ENCODE results near the gene MARCHF4.

The MARCHF4 gene

GRCh38 chr2:216371721-216372702 lies at the start of gene MARCHF4:
Gene MARCHF4 (minus strand): TSS chr2:216372483. CDS start chr2:216370260, 2,223 bp downstream.
- DNase-seq (ENCODE audit: low read depth in 1 of 2, low spot score in 1 of 2), result peak; percentile 36 to 48

- DNase-seq (ENCODE audit: low read depth in 1 of 2, low spot score in 1 of 2), result no peak
These were observed 48.3 kb upstream of the MARCHF4 start for GRCh38 chr2:216420367-216421101.

GRCh38 chr2:216418981-216419380 lies 46.7 kb upstream of the MARCHF4 start:
- DNase-seq (ENCODE audit: low read depth in 1 of 2, low spot score in 1 of 2), result no peak

- no peak for DNase-seq (ENCODE audit: low read depth in 1 of 2, low spot score in 1 of 2)
These were observed 44.5 kb upstream of the MARCHF4 start for GRCh38 chr2:216416571-216417307.

GRCh38 chr2:216415541-216415940 lies 43.3 kb upstream of the MARCHF4 start:
- DNase-seq (ENCODE audit: low read depth in 1 of 2, low spot score in 1 of 2), result no peak

GRCh38 chr2:216414772-216415319 lies 42.6 kb upstream of the MARCHF4 start:
- DNase-seq (ENCODE audit: low read depth in 1 of 2, low spot score in 1 of 2), result no peak

- DNase-seq (ENCODE audit: low read depth in 1 of 2, low spot score in 1 of 2), result no peak
These were observed 41.6 kb upstream of the MARCHF4 start for GRCh38 chr2:216413882-216414281.

DNA sequence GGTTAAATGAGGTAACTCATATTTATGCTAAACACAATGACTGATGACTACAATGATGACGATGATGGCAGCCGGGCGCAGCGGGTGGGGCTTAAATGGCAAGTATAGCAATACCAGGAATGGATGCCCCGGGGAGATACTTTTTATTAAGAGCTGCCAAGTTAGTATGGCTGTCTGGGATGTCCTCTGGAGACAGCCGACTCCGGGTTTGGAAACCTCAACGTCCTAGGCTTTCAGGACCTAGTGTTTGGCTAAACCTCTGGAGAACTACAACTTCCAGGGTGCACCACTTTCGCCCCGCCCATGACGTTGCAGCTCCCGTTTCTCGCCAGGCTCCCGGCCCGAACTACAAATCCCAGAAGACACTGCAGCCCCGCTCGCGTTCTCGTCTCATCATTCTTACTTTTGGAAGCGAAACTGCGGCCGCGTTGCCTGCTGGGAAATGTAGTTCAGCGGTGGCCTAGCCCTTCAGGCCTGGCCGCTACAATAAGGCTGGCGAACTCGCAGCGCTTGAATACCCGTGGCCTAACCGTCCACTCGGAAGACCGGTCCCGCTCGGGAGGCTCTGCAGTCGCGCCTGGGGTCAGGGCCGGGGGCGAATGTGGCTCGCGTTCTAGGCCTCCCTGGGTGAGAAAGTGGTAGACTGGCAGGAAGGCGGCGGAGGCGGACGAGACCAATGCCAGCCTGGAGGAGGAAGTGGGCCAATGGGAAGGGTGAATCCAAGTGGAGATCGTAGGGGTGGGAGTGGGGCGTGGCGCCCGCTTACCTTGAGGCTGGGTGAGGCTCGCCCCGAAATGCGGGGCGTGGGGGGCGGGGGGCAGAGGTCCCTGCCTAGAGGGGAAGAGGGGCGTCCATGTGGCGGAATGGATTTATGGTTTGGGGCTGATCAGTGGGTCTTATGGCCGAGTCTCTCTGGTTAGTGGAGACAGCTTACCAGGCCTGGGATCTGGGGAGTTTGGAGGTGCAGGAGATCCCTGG lies 40.0 kb upstream of the MARCHF4 start, which contains the start of gene SMARCAL1:
Gene SMARCAL1, plus strand, starts transcription at position 463 of the 978 bp plus-strand sequence. CDS start 2,221 bp downstream, outside the sequence.
- peak; percentile 93 to 98 for DNase-seq (ENCODE audit: low read depth in 1 of 2, low spot score in 1 of 2)

DNA sequence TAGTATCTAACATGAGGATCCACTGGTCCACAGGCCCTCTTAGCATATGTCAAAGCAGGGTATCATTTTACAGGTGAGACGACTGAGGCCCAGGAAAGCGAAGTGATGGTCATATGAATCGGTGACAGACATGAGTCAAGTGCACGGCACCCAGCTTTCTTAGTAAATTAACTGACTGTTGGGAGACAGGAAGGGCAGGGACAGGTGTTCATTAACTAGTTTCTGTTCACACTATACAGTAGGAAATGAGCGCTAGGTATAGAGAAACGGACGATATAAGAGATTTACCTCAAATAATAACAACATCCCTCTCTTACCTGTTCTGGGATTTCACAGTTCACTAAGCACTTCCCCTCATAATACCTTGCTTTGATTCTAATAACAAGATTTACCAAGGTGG lies 38.3 kb upstream of the MARCHF4 start:
- DNase-seq (ENCODE audit: low read depth in 1 of 2, low spot score in 1 of 2), result no peak

GRCh38 chr2:216408426-216409290 lies 36.4 kb upstream of the MARCHF4 start:
- no peak for DNase-seq (ENCODE audit: low read depth in 1 of 2, low spot score in 1 of 2)

DNA sequence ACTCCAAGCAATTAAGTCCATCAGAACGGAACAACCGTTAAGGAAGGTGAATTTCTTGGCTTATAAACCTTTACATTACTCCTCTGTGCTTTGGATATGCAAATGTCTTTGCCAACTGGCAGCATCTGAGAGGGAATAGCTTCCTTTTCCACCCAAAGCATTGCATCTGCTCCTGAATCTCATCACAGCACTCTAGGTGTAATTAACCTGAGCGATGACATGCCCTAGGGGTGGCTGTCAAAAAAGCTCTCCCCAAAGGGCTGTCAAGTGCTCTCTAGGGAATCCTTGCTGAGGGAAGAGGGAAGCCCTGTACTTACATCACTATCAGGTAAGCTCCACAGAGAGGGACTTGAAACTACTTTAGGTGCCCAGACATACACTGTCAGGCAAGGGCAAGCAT lies 34.5 kb upstream of the MARCHF4 start:
- no peak for DNase-seq (ENCODE audit: low read depth in 1 of 2, low spot score in 1 of 2)

- DNase-seq (ENCODE audit: low read depth in 1 of 2, low spot score in 1 of 2), result no peak
These were observed 33.3 kb upstream of the MARCHF4 start for GRCh38 chr2:216405588-216405987.

- peak in 1 of 2 donors; percentile 9 for DNase-seq (ENCODE audit: low read depth in 1 of 2, low spot score in 1 of 2)
These were observed 31.8 kb upstream of the MARCHF4 start for GRCh38 chr2:216404010-216404618.

DNA sequence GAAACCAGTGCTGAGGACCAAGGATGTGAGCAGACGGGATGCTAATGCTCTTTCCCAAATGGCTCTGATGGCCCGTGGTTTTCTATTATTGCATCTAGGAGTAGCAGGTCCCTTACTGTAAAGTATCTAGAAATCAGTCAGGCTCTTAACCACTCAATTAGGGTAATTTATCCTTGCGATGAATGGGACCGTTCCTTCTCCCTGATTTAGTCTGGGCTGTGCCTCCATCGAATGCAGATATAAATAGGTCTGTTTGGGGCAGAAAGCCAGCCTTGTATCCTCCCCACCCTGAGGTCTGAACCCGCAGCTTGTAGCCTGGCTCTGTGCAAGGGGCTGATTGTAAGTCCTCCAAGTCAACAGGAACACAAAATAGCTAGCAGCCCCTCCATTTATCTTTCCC lies 30.5 kb upstream of the MARCHF4 start:
- no peak for DNase-seq (ENCODE audit: low read depth in 1 of 2, low spot score in 1 of 2)

DNA sequence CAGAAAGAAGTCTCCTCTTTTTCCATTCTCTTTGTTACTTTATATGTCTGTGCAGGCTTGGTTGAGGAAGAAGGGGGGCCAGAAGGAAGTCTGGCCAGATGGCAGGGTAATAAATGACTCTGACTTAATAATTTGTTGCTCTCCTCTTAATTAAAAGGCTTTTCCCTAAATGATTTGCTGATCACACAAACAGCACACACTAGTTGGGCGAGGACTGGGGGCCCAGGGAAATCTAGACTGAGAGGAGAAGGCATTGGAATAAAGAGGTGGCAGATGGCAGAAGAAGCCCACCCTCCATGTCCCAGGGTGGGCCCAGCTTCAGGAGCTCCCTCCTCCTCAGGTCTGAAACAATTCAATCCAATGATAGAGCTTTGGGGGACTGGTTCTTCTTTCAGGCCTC lies 27.3 kb upstream of the MARCHF4 start:
- no peak for DNase-seq (ENCODE audit: low read depth in 1 of 2, low spot score in 1 of 2)

DNA sequence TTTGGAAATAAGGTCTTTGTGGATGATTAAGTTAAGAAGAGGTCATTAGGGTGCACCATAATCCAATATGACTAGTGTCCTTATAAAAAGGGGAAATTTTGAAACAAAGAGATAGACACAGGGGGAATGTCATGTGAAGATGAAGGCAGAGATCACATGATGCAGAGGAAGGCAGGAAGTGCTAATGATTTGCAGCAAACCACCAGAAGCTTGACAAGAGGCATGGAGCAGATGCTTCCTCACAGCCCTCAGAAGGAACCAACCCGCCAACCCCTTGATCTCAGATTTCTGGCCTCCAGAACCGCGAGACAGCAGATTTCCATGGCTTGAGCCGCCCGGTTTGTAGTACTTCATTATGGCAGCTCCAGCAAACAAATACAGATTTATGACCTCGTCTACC lies 22.6 kb upstream of the MARCHF4 start:
- no peak for DNase-seq (ENCODE audit: low read depth in 1 of 2, low spot score in 1 of 2)

- DNase-seq (ENCODE audit: low read depth in 1 of 2, low spot score in 1 of 2), result no peak
These were observed 20.9 kb upstream of the MARCHF4 start for GRCh38 chr2:216392945-216393840.

Data from activated T-helper 1 cell treated with anti-CD3 and anti-CD28 coated beads, Interleukin-2, amount 50 U/mL, for 16 hours (primary cell).